NT2/D1 (cell line): ENCODE results near the gene AURKB.

Experiments
- SUZ12 ChIP-seq: IDR thresholded peaks from 2 replicates; pipeline ENCODE4 v1.6.1; 2011; ENCODE audit not compliant: insufficient read length, insufficient read depth; ENCODE audit errors: extremely low read depth
- YY1 ChIP-seq: IDR thresholded peaks from 2 replicates; pipeline ENCODE4 v1.6.1; 2011; ENCODE audit not compliant: insufficient read length, insufficient read depth

DNA sequence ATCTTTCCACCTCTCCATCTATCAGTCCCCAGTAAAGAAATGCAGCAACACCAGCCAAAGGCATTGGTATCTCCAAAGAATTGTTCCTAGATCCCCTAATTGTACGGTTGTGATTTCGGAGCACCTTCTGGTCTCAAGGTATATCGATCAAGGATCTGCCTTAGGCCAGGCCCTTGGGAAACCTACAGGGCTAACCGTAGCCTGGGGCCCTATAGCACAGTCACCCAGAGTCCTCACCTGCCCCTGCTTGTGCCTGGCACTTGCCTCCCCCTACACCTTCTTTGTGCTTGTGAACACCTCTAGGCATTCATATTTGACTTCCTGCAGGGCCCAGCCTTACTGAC, 16.8 kb upstream of the AURKB start:
- TF ChIP-seq SUZ12 (no peak), YY1 (no peak)
